GM20431 (cell line): Measurements from ENCODE around the gene CLDN12.
"Not testable (repeated sequence)": the region's sequence is repeated elsewhere in the genome, so short reads cannot be mapped to it uniquely, and the experiment has no call there.

Experiments
- in situ Hi-C: fragments of 300-500 bp; cut with MseI, MboI; formaldehyde crosslinking; loops from one replicate; pipeline ENCODE4 v1.15.0; 2020; ENCODE audit warnings: low sequenced_read_pairs; ENCODE audit not compliant: unreplicated experiment

CLDN12 gene

DNA sequence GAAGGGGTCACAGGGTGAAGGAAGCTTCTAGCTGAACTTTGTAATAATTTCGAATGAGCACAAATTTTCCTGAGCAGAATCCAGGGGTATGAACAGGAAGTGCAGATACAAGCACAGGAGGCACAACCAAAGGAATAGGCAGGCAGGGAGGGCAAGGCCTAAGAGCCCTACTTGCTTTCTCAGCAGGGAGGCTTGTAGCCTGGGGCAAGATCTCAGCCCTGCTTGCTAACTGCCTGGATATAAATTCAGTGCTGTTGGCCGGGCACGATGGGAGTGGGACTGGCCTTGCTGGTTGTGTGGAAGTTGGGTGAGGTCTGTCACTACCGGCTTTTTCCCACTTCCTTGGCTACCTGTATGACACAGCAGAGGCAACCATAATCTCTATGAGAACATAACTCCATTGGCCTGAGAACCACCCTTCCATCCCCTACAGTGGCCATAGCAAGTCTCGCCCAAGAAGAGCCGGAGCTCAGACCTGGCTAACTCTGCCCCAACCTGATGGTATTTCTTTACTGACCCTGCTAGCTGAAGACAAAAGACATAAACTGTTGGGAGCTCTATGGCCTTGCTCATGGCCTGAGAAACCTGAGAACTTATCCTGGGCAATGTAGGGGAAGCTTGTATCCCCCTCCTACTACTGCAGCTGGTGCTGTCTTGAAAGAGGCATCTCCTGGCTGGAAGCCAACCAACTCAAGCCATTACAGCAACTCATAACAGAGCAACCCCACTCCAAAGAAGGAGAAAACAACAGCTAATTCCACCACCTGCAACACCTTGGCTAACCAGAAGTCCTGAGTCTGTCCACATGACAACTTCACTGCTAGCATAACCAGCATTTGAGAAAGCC, 27.6 kb downstream of the CLDN12 start:
- in situ Hi-C loops: no loop called here

DNA sequence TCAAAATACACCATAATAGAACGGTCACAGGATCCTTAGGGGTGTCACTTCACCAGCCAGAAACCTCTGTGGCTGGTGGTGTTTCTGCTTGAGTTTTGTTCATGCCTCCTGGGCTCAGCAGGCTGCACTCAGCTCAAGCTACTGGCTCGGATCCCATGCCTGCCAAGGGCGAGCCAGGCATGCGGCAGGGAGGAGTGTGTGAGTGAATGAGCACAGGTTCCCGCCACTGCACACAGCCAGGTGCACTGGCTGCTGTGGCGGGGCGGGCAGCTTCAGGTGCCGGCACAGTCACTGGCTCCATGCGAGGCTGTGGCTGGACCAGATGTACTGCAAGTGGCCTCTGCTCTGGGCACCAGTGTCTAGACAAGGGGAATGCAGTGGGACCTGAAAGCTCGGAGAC, 29.5 kb downstream of the CLDN12 start:
- in situ Hi-C loops: no loop called here

DNA sequence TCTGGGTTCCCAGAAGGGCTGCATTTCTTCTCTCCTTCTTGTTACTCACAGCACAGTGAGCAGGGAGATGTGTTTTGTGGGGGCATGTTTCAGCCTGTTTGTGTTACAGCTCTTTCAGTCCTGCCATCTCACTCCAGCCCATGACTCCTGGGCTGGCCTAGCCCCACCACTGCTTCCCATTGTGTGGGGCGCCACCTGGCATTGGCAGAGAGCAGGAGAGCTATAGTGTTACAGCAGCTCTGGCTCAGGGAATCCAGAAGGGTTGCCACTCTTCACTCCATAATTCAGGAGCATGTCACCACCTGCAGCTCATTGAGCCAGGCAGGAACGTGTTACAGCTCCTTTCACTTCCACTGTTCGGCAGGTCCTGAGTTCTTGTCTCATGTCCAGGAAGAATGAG, 30.0 kb downstream of the CLDN12 start:
- in situ Hi-C loops: no loop called here

DNA sequence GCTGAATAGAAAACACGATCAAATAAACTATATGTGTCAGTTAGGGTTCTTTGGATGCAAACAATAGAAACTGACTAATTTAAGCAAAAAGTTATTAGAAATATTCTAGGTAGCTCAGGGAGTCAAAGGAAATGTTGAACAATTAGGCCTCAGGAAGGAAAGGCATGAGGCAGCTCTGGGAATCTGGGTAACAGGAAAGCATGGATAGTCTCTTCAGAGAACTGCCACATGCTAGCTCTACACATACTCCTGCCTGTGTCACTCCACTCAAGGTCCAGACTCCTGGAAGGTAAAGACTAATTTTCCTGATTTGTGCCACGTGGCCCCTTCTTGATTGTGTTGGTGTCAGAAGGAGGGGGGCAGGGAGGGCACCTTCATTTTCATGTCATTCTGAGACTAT, 42.4 kb downstream of the CLDN12 start:
- in situ Hi-C loops: no loop called here

DNA sequence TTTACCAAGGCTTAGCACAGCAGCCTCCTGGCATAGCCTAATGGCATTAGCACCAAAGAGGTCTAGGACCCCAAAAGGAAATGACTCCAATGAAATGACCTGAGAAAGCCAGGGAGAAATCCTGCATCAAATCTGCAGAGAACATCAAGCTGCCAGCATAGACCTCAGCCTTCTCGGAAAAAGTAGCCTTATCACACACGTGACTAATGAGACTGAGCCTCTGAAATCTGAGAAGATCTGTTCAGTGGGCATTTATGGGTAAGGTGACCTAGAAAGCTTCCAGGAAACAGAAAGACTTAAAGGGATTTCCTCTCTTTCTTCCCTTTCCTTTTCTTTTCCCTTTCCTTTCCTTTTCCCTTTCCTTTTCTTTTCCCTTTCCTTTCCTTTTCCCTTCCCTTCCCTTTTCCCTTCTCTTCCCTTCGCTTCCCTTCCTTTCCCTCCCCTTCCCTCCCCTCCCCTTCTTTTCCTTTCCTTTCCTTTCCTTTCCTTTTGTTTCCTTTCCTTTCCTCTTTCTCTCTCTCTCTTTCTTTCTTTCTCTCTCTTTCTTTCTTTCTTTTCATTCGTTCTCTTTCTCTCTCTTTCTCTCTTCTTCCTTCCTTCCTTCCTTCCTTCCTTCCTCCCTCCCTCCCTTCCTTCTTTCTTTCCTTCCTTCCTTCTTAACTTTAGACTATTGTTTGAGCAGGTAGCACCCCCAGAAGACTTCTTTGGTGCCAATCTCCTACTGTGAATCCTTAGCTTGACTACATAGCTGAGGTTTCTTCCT, 43.1 kb downstream of the CLDN12 start:
- in situ Hi-C loops: no loop called here

DNA sequence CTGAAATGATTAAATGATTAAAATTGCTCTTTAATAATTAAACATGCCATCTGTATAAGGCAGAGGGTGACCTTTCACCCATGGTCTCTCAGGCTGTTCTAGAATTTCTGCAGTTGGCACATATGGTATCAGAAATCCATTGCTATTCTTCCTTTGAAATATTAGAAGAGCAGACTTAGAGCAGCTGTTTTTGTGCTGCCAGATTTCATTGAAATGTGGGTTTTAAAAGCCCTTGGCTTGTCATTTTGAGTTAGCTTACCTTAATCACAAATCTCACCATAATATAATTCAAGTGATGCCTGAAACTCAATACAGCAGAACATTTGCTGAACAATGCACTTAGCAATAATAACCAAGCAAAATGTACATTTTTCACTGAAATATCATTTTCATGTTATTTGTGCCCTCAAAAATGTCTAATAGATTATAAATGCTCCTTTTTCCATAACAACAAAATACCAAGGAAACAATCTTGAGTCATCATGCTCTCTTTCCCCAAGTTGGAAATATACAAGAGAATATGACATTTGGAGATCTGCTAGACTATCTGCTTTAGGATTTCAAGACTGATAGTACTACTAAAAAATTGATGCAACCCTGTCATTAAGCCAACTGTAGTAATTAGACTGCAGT, 50.1 kb downstream of the CLDN12 start:
- in situ Hi-C loops: no loop called here

DNA sequence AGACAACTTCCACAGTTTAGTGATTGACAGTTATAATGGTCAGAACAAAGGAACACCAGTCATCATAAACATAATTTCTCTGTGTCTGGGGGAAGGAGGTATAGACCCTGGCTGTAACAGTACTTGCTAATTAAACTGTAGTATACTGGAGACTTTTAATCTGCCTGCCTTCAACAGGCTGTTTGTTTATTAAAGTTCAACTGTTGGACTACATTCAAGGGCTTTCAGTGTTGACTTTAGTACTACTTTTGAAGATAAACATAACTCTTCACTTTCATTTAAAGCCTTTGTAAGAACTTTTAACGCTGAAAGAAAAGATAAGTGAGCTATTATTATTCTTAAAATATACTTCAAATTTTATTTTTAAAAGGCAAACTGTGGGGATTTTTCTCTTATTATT, 50.7 kb downstream of the CLDN12 start:
- in situ Hi-C loops: no loop called here

DNA sequence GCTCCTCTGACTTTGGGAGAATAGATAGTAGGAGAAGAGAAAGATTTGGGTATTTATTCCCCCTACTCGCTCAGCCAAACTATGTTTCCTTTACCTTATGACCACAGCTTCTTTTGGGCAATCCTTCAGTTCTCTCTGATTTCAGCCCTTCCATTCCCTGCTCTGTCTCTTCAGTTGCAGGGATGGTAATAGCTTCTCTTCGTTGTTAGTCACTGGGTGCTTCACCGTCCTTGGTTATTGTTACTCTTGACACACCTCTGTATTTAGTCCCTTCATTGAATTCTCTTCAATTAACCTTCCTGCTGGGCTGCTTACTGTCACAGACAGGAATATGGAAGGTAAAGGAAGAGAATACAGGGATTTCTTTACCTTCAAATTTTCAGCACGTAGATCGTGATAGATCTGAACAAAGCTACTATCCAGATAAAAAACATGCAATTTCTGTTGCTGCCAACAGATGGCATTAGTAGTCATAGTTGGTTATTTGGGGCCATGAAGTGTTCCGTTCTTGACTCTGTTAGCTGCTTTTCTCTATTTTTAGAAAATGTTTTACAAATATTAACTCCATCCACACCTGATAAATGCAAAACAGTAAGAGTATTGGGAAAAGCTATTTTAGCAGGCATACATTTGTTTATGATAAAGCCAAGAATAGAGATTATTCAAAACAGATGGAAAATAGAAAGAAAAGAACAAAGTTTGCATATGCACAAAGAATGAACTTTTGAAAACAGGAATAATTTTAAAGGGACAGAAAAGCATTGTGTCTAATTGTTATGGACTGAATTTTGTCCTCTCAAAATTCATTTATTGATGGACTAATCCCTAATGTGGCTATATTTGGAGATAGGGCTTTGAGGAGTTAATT, 52.1 kb downstream of the CLDN12 start:
- in situ Hi-C loops: no loop called here

DNA sequence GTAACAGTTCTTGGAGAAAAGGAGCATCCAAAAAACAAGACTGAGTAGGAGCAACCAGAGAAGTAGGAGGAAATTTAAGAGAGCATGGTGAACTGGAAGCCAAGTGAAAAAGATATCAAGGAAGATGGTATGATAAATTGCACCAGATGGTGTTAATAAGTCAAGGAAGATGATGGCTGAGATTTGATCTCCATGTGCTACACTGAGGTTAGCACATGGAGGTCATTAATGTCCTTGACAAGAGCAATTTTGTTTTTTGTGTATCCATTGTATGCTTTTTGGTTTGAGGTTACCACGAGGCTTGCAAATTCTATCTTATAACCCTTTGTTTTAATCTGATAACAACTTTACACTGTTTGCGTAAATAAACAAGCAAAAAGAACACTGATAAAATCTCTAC, 54.8 kb downstream of the CLDN12 start:
- in situ Hi-C loops: no loop called here

DNA sequence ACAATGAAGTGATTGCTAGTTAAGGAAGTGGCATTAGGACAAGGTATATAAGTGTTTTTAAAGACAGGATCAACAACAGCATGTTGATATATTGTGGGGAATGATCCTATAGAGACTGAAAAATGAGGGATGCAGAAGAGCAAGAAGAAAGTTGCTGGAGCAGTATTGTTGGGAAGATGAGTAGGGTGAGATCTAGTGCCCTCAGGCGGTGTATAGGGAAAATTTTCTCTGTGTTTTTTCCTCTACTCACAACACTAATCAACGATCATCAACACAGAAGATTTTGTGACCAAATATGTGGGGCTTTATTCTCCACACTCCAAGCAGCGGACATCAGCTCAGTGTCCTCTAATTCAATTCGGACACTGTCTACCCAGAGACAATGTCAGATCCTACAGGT, 56.6 kb downstream of the CLDN12 start:
- in situ Hi-C loops: no loop called here

DNA sequence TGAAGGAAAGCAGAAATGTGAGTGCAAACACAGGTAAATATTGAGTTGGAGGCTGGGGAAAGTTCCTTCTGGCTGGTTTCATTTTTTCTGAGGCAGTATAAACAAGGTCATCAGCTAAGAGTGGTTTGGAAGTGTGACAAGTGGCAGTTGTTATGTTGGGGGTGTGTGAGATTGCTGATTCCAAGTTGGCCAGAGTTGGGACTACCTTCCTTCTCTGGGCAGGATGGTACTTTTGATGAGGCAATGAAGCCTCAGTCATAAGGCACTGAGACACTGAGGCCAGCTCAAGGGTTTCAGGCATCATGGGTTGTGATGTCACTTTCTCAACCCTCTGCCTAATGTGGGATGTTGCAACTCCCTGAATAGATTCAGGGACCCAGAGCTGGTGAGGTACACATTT, 58.0 kb downstream of the CLDN12 start:
- in situ Hi-C loops: no loop called here

DNA sequence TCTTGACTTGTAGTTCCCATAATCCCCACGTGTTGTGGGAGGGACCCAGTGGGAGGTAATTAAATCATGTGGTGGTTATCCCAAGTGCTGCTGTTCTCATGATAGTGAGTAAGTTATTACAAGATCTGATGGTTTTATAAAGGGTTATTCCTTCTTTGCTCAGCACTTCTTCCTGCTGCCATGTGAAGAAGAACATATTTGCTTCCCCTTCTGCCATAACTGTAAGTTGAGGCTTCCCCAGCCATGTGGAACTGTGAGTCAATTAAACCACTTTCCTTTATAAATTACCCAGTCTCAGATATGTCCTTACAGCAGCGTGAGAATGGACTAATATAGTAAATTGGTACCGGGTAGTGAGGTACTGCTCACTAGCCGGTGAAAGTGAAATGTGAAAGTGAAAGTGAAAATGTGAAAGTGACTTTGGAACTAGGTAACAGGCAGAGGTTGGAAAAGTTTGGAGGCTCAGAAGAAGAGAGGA, 59.9 kb downstream of the CLDN12 start:
- in situ Hi-C loops: not testable (repeated sequence)
